ENCODE results near the gene RYR3.

RYR3 gene

DNA sequence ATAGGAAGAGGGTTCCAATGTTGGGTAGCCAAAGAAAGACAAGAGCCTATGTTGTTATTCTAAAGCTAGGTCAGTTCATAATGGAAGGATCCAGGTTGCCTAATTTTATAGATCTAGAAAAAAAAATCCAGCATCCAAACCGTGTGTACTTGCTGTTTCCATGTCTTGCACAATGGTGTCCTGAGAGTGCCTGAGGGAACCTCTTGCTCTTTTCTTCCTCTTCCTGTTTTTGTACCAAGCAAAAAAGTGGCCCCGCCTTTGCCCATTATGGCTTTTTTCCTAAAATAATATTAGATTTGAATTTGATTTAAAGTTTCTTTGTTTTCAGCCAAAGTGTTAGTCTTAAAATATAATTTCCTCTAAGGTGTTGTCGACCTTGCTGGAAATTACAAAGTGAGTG lies 224.4 kb downstream of the RYR3 start:
- H3K4me1 ChIP-seq (ENCODE audit: control insufficient read depth, insufficient read depth, low read length): no peaks in the 10 kb centered on the region
- no peaks in the 10 kb centered on the region for H3K9me3 ChIP-seq (ENCODE audit: control insufficient read depth, low read length)
- H3K36me3 ChIP-seq (ENCODE audit: control insufficient read depth, insufficient read depth, low read length): no peaks in the 10 kb centered on the region
- no peak overlapping the region for H3K4me3 ChIP-seq (ENCODE audit: low read length)
- no peaks in the 10 kb centered on the region for H3K27me3 ChIP-seq (ENCODE audit: control insufficient read depth, insufficient read depth, low read length)
- no peak overlapping the region for H3K9ac ChIP-seq (ENCODE audit: low read length)

GRCh38 chr15:33539825-33540573 lies 229.2 kb downstream of the RYR3 start:
- H3K9ac ChIP-seq (ENCODE audit: low read length): no peak overlapping the region
- H3K4me1 ChIP-seq (ENCODE audit: control insufficient read depth, insufficient read depth, low read length): no peaks in the 10 kb centered on the region
- H3K4me3 ChIP-seq (ENCODE audit: low read length): no peak overlapping the region
- H3K27me3 ChIP-seq (ENCODE audit: control insufficient read depth, insufficient read depth, low read length): no peaks in the 10 kb centered on the region
- H3K36me3 ChIP-seq (ENCODE audit: control insufficient read depth, insufficient read depth, low read length): no peaks in the 10 kb centered on the region
- no peaks in the 10 kb centered on the region for H3K9me3 ChIP-seq (ENCODE audit: control insufficient read depth, low read length)

- no peaks in the 10 kb centered on the region for H3K9me3 ChIP-seq (ENCODE audit: control insufficient read depth, low read length)
- H3K9ac ChIP-seq (ENCODE audit: low read length): no peak overlapping the region
Measured at GRCh38 chr15:33543957-33544356, 233.2 kb downstream of the RYR3 start.

DNA sequence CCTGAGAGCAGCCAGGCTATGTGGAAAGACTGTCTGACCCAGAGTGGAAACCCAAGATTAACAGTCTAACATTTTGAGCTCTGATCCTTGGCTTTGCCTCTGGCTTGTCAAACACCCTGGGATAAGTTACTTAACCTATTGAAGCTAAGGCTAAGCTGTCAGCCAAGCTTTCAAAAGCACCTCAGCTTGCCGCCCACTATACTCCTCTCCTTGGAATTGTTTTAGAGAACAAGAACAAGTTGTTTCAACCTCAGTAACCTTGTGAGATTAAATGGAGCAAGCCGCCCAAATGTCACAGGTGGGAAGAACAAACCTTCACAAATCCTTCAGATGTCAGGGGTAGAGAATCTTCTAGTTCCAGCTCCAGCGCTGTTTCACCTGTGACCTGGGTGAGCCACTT lies 235.1 kb downstream of the RYR3 start:
- H3K9ac ChIP-seq (ENCODE audit: low read length): no peak overlapping the region
- H3K4me3 ChIP-seq (ENCODE audit: low read length): no peak overlapping the region
- no peaks in the 10 kb centered on the region for H3K36me3 ChIP-seq (ENCODE audit: control insufficient read depth, insufficient read depth, low read length)
- H3K4me1 ChIP-seq (ENCODE audit: control insufficient read depth, insufficient read depth, low read length): no peaks in the 10 kb centered on the region
- no peaks in the 10 kb centered on the region for H3K9me3 ChIP-seq (ENCODE audit: control insufficient read depth, low read length)
- H3K27me3 ChIP-seq (ENCODE audit: control insufficient read depth, insufficient read depth, low read length): no peaks in the 10 kb centered on the region

More at GRCh38 chr15:33543957-33544356, 233.2 kb downstream of the RYR3 start:
- H3K36me3 ChIP-seq (ENCODE audit: control insufficient read depth, insufficient read depth, low read length): no peaks in the 10 kb centered on the region
- no peaks in the 10 kb centered on the region for H3K27me3 ChIP-seq (ENCODE audit: control insufficient read depth, insufficient read depth, low read length)
- no peaks in the 10 kb centered on the region for H3K4me1 ChIP-seq (ENCODE audit: control insufficient read depth, insufficient read depth, low read length)
- no peak overlapping the region for H3K4me3 ChIP-seq (ENCODE audit: low read length)

DNA sequence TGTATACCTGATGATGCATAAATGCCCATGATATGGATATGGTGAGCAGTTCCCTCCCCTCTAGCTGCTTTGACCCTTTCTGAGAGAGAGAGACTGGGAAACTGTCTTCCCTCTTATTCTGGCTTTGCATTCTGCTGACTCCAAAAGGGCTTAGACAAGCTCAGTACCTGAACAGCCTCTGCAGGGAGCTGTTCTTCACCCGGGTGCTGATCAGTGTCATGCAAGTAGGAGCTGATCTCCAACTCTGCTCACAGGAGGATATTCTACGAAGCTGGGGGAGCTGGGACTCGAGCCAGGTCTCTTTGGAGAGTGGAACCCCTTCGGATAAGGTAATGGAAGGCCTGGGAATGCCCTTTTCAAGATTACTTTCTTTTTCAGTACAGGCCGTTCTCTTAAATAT lies 237.1 kb downstream of the RYR3 start:
- H3K9ac ChIP-seq (ENCODE audit: low read length): no peak overlapping the region
- no peaks in the 10 kb centered on the region for H3K4me1 ChIP-seq (ENCODE audit: control insufficient read depth, insufficient read depth, low read length)
- H3K36me3 ChIP-seq (ENCODE audit: control insufficient read depth, insufficient read depth, low read length): no peaks in the 10 kb centered on the region
- no peaks in the 10 kb centered on the region for H3K27me3 ChIP-seq (ENCODE audit: control insufficient read depth, insufficient read depth, low read length)
- H3K9me3 ChIP-seq (ENCODE audit: control insufficient read depth, low read length): no peaks in the 10 kb centered on the region
- H3K4me3 ChIP-seq (ENCODE audit: low read length): no peak overlapping the region

GRCh38 chr15:33551860-33552259 lies 241.1 kb downstream of the RYR3 start:
- Histone ChIP-seq H3K27me3 (ENCODE audit: control insufficient read depth, insufficient read depth, low read length) (no peaks in the 10 kb centered on the region), H3K36me3 (ENCODE audit: control insufficient read depth, insufficient read depth, low read length) (no peaks in the 10 kb centered on the region), H3K4me3 (ENCODE audit: low read length) (no peak overlapping the region), H3K9ac (ENCODE audit: low read length) (no peak overlapping the region), H3K4me1 (ENCODE audit: control insufficient read depth, insufficient read depth, low read length) (no peaks in the 10 kb centered on the region), H3K9me3 (ENCODE audit: control insufficient read depth, low read length) (no peaks in the 10 kb centered on the region)

- H3K27me3 ChIP-seq (ENCODE audit: control insufficient read depth, insufficient read depth, low read length): no peaks in the 10 kb centered on the region
- no peaks in the 10 kb centered on the region for H3K9me3 ChIP-seq (ENCODE audit: control insufficient read depth, low read length)
- no peaks in the 10 kb centered on the region for H3K36me3 ChIP-seq (ENCODE audit: control insufficient read depth, insufficient read depth, low read length)
- H3K9ac ChIP-seq (ENCODE audit: low read length): no peak overlapping the region
- H3K4me3 ChIP-seq (ENCODE audit: low read length): no peak overlapping the region
- H3K4me1 ChIP-seq (ENCODE audit: control insufficient read depth, insufficient read depth, low read length): no peaks in the 10 kb centered on the region
Measured at GRCh38 chr15:33553157-33553556, 242.4 kb downstream of the RYR3 start.

- Histone ChIP-seq H3K9ac (ENCODE audit: low read length) (no peak overlapping the region), H3K4me3 (ENCODE audit: low read length) (no peak overlapping the region), H3K36me3 (ENCODE audit: control insufficient read depth, insufficient read depth, low read length) (no peaks in the 10 kb centered on the region), H3K27me3 (ENCODE audit: control insufficient read depth, insufficient read depth, low read length) (no peaks in the 10 kb centered on the region), H3K4me1 (ENCODE audit: control insufficient read depth, insufficient read depth, low read length) (no peaks in the 10 kb centered on the region), H3K9me3 (ENCODE audit: control insufficient read depth, low read length) (no peaks in the 10 kb centered on the region)
Measured at GRCh38 chr15:33559207-33559890, 248.6 kb downstream of the RYR3 start.

DNA sequence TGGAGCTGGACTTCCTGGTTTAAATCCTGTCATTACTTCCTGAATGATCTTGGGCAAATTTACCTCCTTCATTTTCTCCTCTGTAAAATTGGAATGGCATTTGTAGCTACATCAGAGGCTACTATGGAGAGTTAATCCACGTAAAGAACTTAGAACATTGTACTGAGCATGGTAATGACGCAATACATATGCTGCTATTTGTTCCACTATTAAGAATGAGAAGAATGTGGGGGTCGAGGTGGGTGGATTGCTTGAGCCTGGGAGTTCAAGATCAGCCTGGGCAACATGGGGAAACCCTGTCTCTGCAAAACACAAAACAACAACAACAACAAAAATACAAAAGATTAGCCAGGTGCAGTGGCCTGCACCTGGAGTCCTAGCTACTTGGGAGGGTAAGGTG lies 250.6 kb downstream of the RYR3 start:
- H3K4me3 ChIP-seq (ENCODE audit: low read length): no peak overlapping the region
- no peak overlapping the region for H3K9ac ChIP-seq (ENCODE audit: low read length)
- H3K27me3 ChIP-seq (ENCODE audit: control insufficient read depth, insufficient read depth, low read length): no peaks in the 10 kb centered on the region
- H3K9me3 ChIP-seq (ENCODE audit: control insufficient read depth, low read length): no peaks in the 10 kb centered on the region
- H3K36me3 ChIP-seq (ENCODE audit: control insufficient read depth, insufficient read depth, low read length): no peaks in the 10 kb centered on the region
- no peaks in the 10 kb centered on the region for H3K4me1 ChIP-seq (ENCODE audit: control insufficient read depth, insufficient read depth, low read length)

- Histone ChIP-seq H3K4me3 (ENCODE audit: low read length) (no peak overlapping the region), H3K9ac (ENCODE audit: low read length) (no peak overlapping the region), H3K4me1 (ENCODE audit: control insufficient read depth, insufficient read depth, low read length) (no peaks in the 10 kb centered on the region), H3K36me3 (ENCODE audit: control insufficient read depth, insufficient read depth, low read length) (no peaks in the 10 kb centered on the region), H3K9me3 (ENCODE audit: control insufficient read depth, low read length) (no peaks in the 10 kb centered on the region), H3K27me3 (ENCODE audit: control insufficient read depth, insufficient read depth, low read length) (no peaks in the 10 kb centered on the region)
Measured at GRCh38 chr15:33561967-33562366, 251.2 kb downstream of the RYR3 start.

DNA sequence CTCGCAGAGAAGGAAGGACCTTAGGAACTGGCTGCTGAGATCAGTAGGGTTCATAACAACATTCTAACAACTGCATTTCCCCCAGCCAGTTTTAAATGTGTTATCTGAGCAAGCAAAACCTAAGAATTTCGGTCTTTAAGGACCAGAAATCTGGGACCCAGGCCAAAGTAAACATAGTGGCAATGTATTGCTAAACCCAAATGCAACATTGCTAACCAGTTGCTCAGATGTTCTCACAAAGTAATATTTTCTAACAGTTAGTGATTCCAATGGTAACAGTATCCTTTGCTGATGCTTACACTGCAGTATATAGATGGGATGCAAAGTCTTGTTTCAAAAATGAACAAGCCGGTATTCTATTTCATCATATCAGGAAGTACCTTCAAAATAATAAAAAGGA lies 254.3 kb downstream of the RYR3 start:
- no peak overlapping the region for H3K4me3 ChIP-seq (ENCODE audit: low read length)
- H3K27me3 ChIP-seq (ENCODE audit: control insufficient read depth, insufficient read depth, low read length): no peaks in the 10 kb centered on the region
- H3K9ac ChIP-seq (ENCODE audit: low read length): no peak overlapping the region
- no peaks in the 10 kb centered on the region for H3K4me1 ChIP-seq (ENCODE audit: control insufficient read depth, insufficient read depth, low read length)
- H3K36me3 ChIP-seq (ENCODE audit: control insufficient read depth, insufficient read depth, low read length): no peaks in the 10 kb centered on the region
- H3K9me3 ChIP-seq (ENCODE audit: control insufficient read depth, low read length): no peaks in the 10 kb centered on the region

- Histone ChIP-seq H3K36me3 (ENCODE audit: control insufficient read depth, insufficient read depth, low read length) (no peaks in the 10 kb centered on the region), H3K27me3 (ENCODE audit: control insufficient read depth, insufficient read depth, low read length) (no peaks in the 10 kb centered on the region), H3K4me1 (ENCODE audit: control insufficient read depth, insufficient read depth, low read length) (no peaks in the 10 kb centered on the region), H3K9ac (ENCODE audit: low read length) (no peak overlapping the region), H3K4me3 (ENCODE audit: low read length) (no peak overlapping the region), H3K9me3 (ENCODE audit: control insufficient read depth, low read length) (no peaks in the 10 kb centered on the region)
Measured at GRCh38 chr15:33567652-33568051, 256.9 kb downstream of the RYR3 start.
